ENCODE data around the gene NEIL1. TPM values are rescaled to one million over a fixed set of nuclear protein-coding genes. Genes with fewer than 3 reads are reported as not detected.

NEIL1 gene
- total RNA-seq, 1 experiment from 2014 or later, result 41.4 TPM

- ChIA-PET RAD21 (ENCODE audit: low non-redundant PET in 1 of 2, low total read pairs in 2 of 2, uncharacterized antibody in 2 of 2, unreplicated experiment in 2 of 2) (no interaction called here), POLR2A (no interaction called here), CTCF (no interaction called here)
- DNase-seq (ENCODE audit: low read depth, low spot score) (no peak), ATAC-seq (no peak)
- H3K36me3 ChIP-seq (ENCODE audit: control insufficient read depth in 1 of 2, insufficient read depth in 2 of 2, low read length in 2 of 2), result peaks cover 2 to 8% of the 10 kb centered on the region in 2 experiments; a peak in 3 of 4 replicates
- H3K4me3 ChIP-seq (replicated peaks in 1 of 2; ENCODE audit: low read depth in 1 of 2, low read length in 2 of 2), result no peak overlapping the region
- no peak overlapping the region for H3K4me2 ChIP-seq (ENCODE audit: low read length)
- intact Hi-C loops (cut with micrococcal nuclease), result no loop called here
- no peaks in the 10 kb centered on the region for H3K4me1 ChIP-seq (ENCODE audit: control insufficient read depth in 1 of 2, insufficient read depth in 2 of 2, low read length in 2 of 2)
- no peak overlapping the region for H3K9ac ChIP-seq (ENCODE audit: low read length)
- BruUV-seq (replicated peaks), result no TSS peak
- H3K27me3 ChIP-seq (ENCODE audit: insufficient read depth, low read length), result no peaks in the 10 kb centered on the region
- H3K79me2 ChIP-seq (ENCODE audit: insufficient read depth, low read length), result no peaks in the 10 kb centered on the region
- H4K20me1 ChIP-seq (ENCODE audit: insufficient read depth), result no peaks in the 10 kb centered on the region
- no peak overlapping the region for H2AFZ ChIP-seq (ENCODE audit: low read depth, low read length, poor library complexity, severe bottlenecking)
- TF ChIP-seq JUND (IDR thresholded peaks at IDR 0.05) (no peak), CBX3 (IDR thresholded peaks at IDR 0.05; ENCODE audit: low read depth) (no peak), ELF1 (IDR thresholded peaks at IDR 0.05; ENCODE audit: borderline replicate concordance, low read depth) (no peak), POLR2AphosphoS5 (IDR thresholded peaks at IDR 0.05; ENCODE audit: low read depth, low read length) (no peak), REST (IDR thresholded peaks at IDR 0.05; ENCODE audit: low read depth) (no peak), EZH2phosphoT487 (IDR thresholded peaks at IDR 0.05; ENCODE audit: borderline replicate concordance) (no peak)
- H3K9me3 ChIP-seq (ENCODE audit: control insufficient read depth in 1 of 2, insufficient read depth in 1 of 2, low read depth in 1 of 2, low read length in 2 of 2), result no peaks in the 10 kb centered on the region
- H3K9me2 ChIP-seq (ENCODE audit: insufficient read depth), result no peaks in the 10 kb centered on the region
- no peak overlapping the region for H3K27ac ChIP-seq (ENCODE audit: low read depth, low read length)
Measured at GRCh38 chr15:75358771-75359536, 12.1 kb downstream of the NEIL1 start.
